ENCODE results near the gene FRAS1.

DNA sequence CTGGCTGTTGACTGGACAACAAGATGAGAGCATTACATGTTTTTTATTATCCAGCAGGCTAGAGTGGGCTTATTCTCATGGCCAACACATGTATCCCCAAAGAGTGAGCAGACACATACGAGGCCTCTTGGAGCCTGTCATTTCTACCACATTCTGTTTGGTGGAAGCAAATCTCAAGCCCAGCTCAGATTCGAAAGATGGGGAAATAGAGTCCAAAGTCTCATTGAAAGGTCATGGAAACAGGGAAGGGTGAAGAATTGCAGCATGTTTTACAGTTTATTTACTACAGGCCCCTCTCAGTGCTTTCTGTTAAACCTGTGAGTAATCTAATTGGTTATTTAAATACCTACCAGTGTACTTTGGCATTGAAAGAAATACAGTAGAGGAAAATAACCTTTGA is 108.6 kb downstream of the FRAS1 start:
- TF ChIP-seq POLR2AphosphoS5 (IDR thresholded peaks at IDR 0.05) (no peak), POLR2A (IDR thresholded peaks at IDR 0.05) (no peak)
- TF ChIP-seq, protein P1, sequence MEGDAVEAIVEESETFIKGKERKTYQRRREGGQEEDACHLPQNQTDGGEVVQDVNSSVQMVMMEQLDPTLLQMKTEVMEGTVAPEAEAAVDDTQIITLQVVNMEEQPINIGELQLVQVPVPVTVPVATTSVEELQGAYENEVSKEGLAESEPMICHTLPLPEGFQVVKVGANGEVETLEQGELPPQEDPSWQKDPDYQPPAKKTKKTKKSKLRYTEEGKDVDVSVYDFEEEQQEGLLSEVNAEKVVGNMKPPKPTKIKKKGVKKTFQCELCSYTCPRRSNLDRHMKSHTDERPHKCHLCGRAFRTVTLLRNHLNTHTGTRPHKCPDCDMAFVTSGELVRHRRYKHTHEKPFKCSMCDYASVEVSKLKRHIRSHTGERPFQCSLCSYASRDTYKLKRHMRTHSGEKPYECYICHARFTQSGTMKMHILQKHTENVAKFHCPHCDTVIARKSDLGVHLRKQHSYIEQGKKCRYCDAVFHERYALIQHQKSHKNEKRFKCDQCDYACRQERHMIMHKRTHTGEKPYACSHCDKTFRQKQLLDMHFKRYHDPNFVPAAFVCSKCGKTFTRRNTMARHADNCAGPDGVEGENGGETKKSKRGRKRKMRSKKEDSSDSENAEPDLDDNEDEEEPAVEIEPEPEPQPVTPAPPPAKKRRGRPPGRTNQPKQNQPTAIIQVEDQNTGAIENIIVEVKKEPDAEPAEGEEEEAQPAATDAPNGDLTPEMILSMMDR (IDR thresholded peaks at IDR 0.05) = no peak

All from prostate gland (tissue), 2 donors.